ENCODE measurements around the gene ESD.

GRCh38 chr13:46817838-46818476 lies 21.0 kb upstream of the ESD start:
- no peak for TF ChIP-seq CTCF (IDR thresholded peaks at IDR 0.05; ENCODE audit: low read depth, low read length)
- no peak for TF ChIP-seq POLR2A (IDR thresholded peaks at IDR 0.05; ENCODE audit: extremely low read depth, insufficient read length)
- no peak for TF ChIP-seq MYC (IDR thresholded peaks at IDR 0.05; ENCODE audit: low read depth, low read length)
- no peak for TF ChIP-seq MAX (IDR thresholded peaks at IDR 0.05; ENCODE audit: low read depth, low read length)
